Liver (tissue), 9 donors: ENCODE measurements around the gene UPF3A. TPM values are rescaled to one million over a fixed set of nuclear protein-coding genes. Genes with fewer than 3 reads are reported as not detected.

Experiments used
- DNase-seq: peaks from one replicate; pipeline ENCODE4 v3.0.0-alpha.2; 2017; ENCODE audit warnings: low spot score
- H3K27ac ChIP-seq, 2 donors: one replicate each; pipeline ENCODE4 v1.7.0; 2013; ENCODE audit warnings: inconsistent platforms in 2 of 2, low read length in 2 of 2, control low read depth in 1 of 2, low read depth in 1 of 2, mild to moderate bottlenecking in 1 of 2
- H3K27me3 ChIP-seq, 4 donors: one replicate each; pipeline versions ENCODE4 v1.6.1 to v1.7.0; 2013; ENCODE audit warnings: low read length in 3 of 4, inconsistent platforms in 1 of 4, mild to moderate bottlenecking in 1 of 4, moderate library complexity in 1 of 4; ENCODE audit not compliant: control insufficient read depth in 4 of 4, insufficient read depth in 4 of 4
- H3K36me3 ChIP-seq, 4 donors: one replicate each; pipeline versions ENCODE4 v1.6.1 to v1.7.0; 2013; ENCODE audit warnings: low read length in 3 of 4, mild to moderate bottlenecking in 3 of 4, low read depth in 1 of 4, moderate library complexity in 1 of 4; ENCODE audit not compliant: control insufficient read depth in 4 of 4, insufficient read depth in 3 of 4
- H3K4me1 ChIP-seq, 4 donors: one replicate each; pipeline versions ENCODE4 v1.6.1 to v1.7.0; 2013; ENCODE audit warnings: low read length in 3 of 4, mild to moderate bottlenecking in 3 of 4, moderate library complexity in 1 of 4; ENCODE audit not compliant: control insufficient read depth in 4 of 4, insufficient read depth in 4 of 4
- H3K4me3 ChIP-seq, 3 donors: one replicate each; pipeline versions ENCODE4 v1.6.1 to v1.7.0; 2013; ENCODE audit warnings: low read length in 3 of 3, control low read depth in 1 of 3, low read depth in 1 of 3, mild to moderate bottlenecking in 1 of 3
- H3K9ac ChIP-seq, 2 donors: one replicate each; pipeline ENCODE4 v1.7.0; 2013; ENCODE audit warnings: low read length in 2 of 2, mild to moderate bottlenecking in 2 of 2, moderate library complexity in 2 of 2, control low read depth in 1 of 2, low read depth in 1 of 2
- H3K9me3 ChIP-seq, 4 donors: one replicate each; pipeline versions ENCODE4 v1.6.1 to v1.7.0; 2013; ENCODE audit warnings: low read length in 3 of 4; ENCODE audit not compliant: control insufficient read depth in 4 of 4
- EGR1 ChIP-seq, 2 donors: IDR thresholded peaks; 2 replicates each; pipeline ENCODE4 v1.6.1; 2016 to 2018; ENCODE audit warnings: antibody characterized with exemption in 2 of 2, low read depth in 2 of 2
- FOXA1 ChIP-seq: IDR thresholded peaks from 2 replicates; pipeline ENCODE4 v1.6.1; 2016; ENCODE audit warnings: antibody characterized with exemption
- FOXA2 ChIP-seq: IDR thresholded peaks from 2 replicates; pipeline ENCODE4 v1.6.1; 2016; ENCODE audit warnings: antibody characterized with exemption
- GABPA ChIP-seq, 2 donors: IDR thresholded peaks in 1 of 2; conservative IDR thresholded peaks in 1 of 2; 2 replicates each; pipeline ENCODE4 v1.6.1; 2016; ENCODE audit warnings: antibody characterized with exemption in 2 of 2, mild to moderate bottlenecking in 1 of 2, moderate library complexity in 1 of 2
- HNF4A ChIP-seq, 2 donors: conservative IDR thresholded peaks; 2 replicates each; pipeline ENCODE4 v1.6.1; 2016; ENCODE audit warnings: antibody characterized with exemption in 2 of 2, mild to moderate bottlenecking in 2 of 2
- HNF4G ChIP-seq: IDR thresholded peaks from 2 replicates; pipeline ENCODE4 v1.6.1; 2016; ENCODE audit warnings: antibody characterized with exemption
- JUND ChIP-seq, 2 donors: IDR thresholded peaks; 2 replicates each; pipeline ENCODE4 v1.6.1; 2016; ENCODE audit warnings: antibody characterized with exemption in 2 of 2
- NR2F2 ChIP-seq: IDR thresholded peaks from 2 replicates; pipeline ENCODE4 v1.6.1; 2016; ENCODE audit warnings: antibody characterized with exemption
- RAD21 ChIP-seq, 2 donors: IDR thresholded peaks; 2 replicates each; pipeline ENCODE4 v1.6.1; 2016; ENCODE audit warnings: antibody characterized with exemption in 2 of 2, mild to moderate bottlenecking in 2 of 2
- RXRA ChIP-seq, 2 donors: IDR thresholded peaks; 2 replicates each; pipeline ENCODE4 v1.6.1; 2017 to 2018; ENCODE audit warnings: antibody characterized with exemption in 2 of 2, mild to moderate bottlenecking in 1 of 2
- SP1 ChIP-seq: IDR thresholded peaks from 2 replicates; pipeline ENCODE4 v1.6.1; 2018; ENCODE audit warnings: antibody characterized with exemption, mild to moderate bottlenecking
- TAF1 ChIP-seq: conservative IDR thresholded peaks from 2 replicates; pipeline ENCODE4 v1.6.1; 2016; ENCODE audit warnings: antibody characterized with exemption, mild to moderate bottlenecking
- YY1 ChIP-seq: IDR thresholded peaks from 2 replicates; pipeline ENCODE4 v1.6.1; 2016; ENCODE audit warnings: antibody characterized with exemption, mild to moderate bottlenecking
- WGBS: extraction: QIAGEN DNeasy Blood & Tissue Kit; methylation state at CpG from one replicate; pipeline ENCODE4 v1.1.7; 2013; 5-methylcytosine and 5-hydroxymethylcytosine counted together
- polyA plus RNA-seq, 2 donors: library from polyadenylated mRNA; stranded (reverse) in 1 of 2; unstranded in 1 of 2; fragments of 200-250 nt in 1 of 2; fragments of >200 nt in 1 of 2; fragmentation: Nextera tagmentation in 1 of 2; extraction: Ambion mirVana in 1 of 2; gene quantifications; one replicate each; pipeline versions ENCODE4 v1.2.1 to v1.2.3, GENCODE V29; 2013 to 2015
- total RNA-seq, 2 donors: library from RNA; depleted of rRNA; stranded (reverse); fragments of >200 nt; gene quantifications; one replicate each; pipeline ENCODE4 v1.2.3, GENCODE V29; 2014
- TF ChIP-seq, protein P1 (sequence below): IDR thresholded peaks from 2 replicates; pipeline ENCODE4 v1.6.1; 2016; ENCODE audit warnings: antibody characterized with exemption
- TF ChIP-seq, protein P2 (sequence below): IDR thresholded peaks from 2 replicates; pipeline ENCODE4 v1.6.1; 2016; ENCODE audit warnings: antibody characterized with exemption
- TF ChIP-seq, protein P3 (sequence below): IDR thresholded peaks from 2 replicates; pipeline ENCODE4 v1.6.1; 2016; ENCODE audit warnings: antibody characterized with exemption
- TF ChIP-seq, protein P4 (sequence below): fragments of 150-350 bp; IDR thresholded peaks from 2 replicates; pipeline ENCODE4 v1.5.1; 2017; ENCODE audit warnings: improper control_type of control experiment, low read depth, low read length; ENCODE audit not compliant: missing input control
- TF ChIP-seq, protein P5 (sequence below): IDR thresholded peaks from 2 replicates; pipeline ENCODE4 v1.6.1; 2016; ENCODE audit warnings: antibody characterized with exemption, mild to moderate bottlenecking
- donor health status: healthy.
- donor health status: healthy.
- donor health status: healthy.
- donor health status: healthy.
- donor health status: healthy.

The UPF3A gene
- total and polyA plus RNA-seq, 4 donors: 11.0 to 26.5 (median 17.2) TPM

DNA sequence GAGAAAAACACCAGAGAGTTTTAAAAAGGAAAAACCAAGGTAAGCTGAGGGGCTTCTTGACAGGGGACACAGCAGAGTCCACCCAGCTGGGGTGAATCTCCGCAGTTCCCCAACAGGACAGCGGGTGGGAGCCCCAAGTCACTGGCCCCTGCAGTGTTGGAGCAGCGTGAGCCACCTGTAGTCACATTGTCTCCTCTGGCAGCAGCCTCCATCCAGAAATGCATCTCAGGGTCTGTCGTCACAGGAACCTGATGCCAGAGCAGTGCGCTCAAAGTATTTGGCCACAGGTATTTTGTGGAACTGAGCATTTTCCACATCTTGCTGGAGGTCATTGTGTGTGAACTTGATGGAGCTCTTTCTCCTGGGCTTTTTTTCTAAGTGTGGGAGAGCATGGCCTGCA is 57.6 kb downstream of the UPF3A start:
- DNase-seq: no peak
- H3K9ac ChIP-seq: no peak overlapping the region
- no peak for TF ChIP-seq HNF4G
- TF ChIP-seq, protein P1, sequence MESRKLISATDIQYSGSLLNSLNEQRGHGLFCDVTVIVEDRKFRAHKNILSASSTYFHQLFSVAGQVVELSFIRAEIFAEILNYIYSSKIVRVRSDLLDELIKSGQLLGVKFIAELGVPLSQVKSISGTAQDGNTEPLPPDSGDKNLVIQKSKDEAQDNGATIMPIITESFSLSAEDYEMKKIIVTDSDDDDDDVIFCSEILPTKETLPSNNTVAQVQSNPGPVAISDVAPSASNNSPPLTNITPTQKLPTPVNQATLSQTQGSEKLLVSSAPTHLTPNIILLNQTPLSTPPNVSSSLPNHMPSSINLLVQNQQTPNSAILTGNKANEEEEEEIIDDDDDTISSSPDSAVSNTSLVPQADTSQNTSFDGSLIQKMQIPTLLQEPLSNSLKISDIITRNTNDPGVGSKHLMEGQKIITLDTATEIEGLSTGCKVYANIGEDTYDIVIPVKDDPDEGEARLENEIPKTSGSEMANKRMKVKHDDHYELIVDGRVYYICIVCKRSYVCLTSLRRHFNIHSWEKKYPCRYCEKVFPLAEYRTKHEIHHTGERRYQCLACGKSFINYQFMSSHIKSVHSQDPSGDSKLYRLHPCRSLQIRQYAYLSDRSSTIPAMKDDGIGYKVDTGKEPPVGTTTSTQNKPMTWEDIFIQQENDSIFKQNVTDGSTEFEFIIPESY: no peak
- TF ChIP-seq, protein P2, sequence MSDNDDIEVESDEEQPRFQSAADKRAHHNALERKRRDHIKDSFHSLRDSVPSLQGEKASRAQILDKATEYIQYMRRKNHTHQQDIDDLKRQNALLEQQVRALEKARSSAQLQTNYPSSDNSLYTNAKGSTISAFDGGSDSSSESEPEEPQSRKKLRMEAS: no peak
- no peak for TF ChIP-seq EGR1 (IDR thresholded peaks at IDR 0.05; ENCODE audit: low read depth in 2 of 2)
- no peaks in the 10 kb centered on the region for H3K27me3 ChIP-seq
- no peaks in the 10 kb centered on the region for H3K9me3 ChIP-seq
- WGBS: 95% methylated on average over 5 of the region's 5 CpGs
- peaks cover 0 to 3% (median 0%) of the 10 kb centered on the region in 4 donors for H3K4me1 ChIP-seq
- no peak overlapping the region for H3K27ac ChIP-seq
- H3K36me3 ChIP-seq: no peaks in the 10 kb centered on the region
- no peak overlapping the region for H3K4me3 ChIP-seq

DNA sequence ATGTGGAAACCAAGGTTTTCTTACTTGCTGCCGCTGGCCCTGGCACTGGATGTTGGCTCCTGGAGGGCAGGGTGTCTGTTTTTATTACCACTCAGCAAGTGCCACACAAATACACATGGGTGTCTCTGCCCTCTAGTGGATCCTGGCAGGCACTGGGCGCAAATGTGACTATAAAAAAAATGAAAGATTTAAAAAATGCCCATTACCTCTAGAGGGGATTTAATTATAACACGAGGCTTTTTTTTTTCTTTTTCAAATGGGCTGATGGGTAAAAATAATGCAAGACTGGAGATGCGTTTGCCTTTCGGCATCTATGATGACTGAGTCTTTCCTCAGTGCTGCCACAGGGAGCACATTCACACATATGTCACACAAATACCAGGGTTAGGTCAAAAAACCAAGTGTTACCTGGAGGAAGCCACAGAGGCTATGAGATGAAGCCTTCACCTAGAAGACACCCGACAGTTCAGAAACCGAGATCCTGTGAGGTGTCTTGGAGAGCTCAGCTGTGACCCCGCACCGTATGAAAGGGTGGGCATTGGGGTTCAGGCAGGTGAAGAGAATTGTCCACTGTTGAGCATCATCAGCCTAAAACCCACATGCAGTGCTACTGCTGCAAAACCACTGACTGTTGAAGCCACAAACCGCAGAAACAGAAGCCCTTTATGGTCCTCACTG is 58.6 kb downstream of the UPF3A start:
- no peak for DNase-seq
- 43% methylated on average over 10 of the region's 10 CpGs for WGBS
- TF ChIP-seq, protein P2: no peak
- no peak for TF ChIP-seq TAF1
- TF ChIP-seq GABPA (IDR thresholded peaks at IDR 0.05 in 1 of 2, conservative IDR thresholded peaks at IDR 0.05 in 1 of 2): no peak
- no peak for TF ChIP-seq JUND (IDR thresholded peaks at IDR 0.05)
- TF ChIP-seq, protein P3, sequence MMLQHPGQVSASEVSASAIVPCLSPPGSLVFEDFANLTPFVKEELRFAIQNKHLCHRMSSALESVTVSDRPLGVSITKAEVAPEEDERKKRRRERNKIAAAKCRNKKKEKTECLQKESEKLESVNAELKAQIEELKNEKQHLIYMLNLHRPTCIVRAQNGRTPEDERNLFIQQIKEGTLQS: no peak
- no peak for TF ChIP-seq HNF4G
- TF ChIP-seq, protein P4, sequence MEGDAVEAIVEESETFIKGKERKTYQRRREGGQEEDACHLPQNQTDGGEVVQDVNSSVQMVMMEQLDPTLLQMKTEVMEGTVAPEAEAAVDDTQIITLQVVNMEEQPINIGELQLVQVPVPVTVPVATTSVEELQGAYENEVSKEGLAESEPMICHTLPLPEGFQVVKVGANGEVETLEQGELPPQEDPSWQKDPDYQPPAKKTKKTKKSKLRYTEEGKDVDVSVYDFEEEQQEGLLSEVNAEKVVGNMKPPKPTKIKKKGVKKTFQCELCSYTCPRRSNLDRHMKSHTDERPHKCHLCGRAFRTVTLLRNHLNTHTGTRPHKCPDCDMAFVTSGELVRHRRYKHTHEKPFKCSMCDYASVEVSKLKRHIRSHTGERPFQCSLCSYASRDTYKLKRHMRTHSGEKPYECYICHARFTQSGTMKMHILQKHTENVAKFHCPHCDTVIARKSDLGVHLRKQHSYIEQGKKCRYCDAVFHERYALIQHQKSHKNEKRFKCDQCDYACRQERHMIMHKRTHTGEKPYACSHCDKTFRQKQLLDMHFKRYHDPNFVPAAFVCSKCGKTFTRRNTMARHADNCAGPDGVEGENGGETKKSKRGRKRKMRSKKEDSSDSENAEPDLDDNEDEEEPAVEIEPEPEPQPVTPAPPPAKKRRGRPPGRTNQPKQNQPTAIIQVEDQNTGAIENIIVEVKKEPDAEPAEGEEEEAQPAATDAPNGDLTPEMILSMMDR: peak; percentile 77
- TF ChIP-seq FOXA1: no peak
- TF ChIP-seq HNF4A (conservative IDR thresholded peaks at IDR 0.05): peak in 1 of 2 donors; percentile 4
- TF ChIP-seq, protein P1: no peak
- TF ChIP-seq FOXA2: no peak
- TF ChIP-seq, protein P5, sequence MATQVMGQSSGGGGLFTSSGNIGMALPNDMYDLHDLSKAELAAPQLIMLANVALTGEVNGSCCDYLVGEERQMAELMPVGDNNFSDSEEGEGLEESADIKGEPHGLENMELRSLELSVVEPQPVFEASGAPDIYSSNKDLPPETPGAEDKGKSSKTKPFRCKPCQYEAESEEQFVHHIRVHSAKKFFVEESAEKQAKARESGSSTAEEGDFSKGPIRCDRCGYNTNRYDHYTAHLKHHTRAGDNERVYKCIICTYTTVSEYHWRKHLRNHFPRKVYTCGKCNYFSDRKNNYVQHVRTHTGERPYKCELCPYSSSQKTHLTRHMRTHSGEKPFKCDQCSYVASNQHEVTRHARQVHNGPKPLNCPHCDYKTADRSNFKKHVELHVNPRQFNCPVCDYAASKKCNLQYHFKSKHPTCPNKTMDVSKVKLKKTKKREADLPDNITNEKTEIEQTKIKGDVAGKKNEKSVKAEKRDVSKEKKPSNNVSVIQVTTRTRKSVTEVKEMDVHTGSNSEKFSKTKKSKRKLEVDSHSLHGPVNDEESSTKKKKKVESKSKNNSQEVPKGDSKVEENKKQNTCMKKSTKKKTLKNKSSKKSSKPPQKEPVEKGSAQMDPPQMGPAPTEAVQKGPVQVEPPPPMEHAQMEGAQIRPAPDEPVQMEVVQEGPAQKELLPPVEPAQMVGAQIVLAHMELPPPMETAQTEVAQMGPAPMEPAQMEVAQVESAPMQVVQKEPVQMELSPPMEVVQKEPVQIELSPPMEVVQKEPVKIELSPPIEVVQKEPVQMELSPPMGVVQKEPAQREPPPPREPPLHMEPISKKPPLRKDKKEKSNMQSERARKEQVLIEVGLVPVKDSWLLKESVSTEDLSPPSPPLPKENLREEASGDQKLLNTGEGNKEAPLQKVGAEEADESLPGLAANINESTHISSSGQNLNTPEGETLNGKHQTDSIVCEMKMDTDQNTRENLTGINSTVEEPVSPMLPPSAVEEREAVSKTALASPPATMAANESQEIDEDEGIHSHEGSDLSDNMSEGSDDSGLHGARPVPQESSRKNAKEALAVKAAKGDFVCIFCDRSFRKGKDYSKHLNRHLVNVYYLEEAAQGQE: no peak
- no peak for TF ChIP-seq EGR1 (IDR thresholded peaks at IDR 0.05; ENCODE audit: low read depth in 2 of 2)
- TF ChIP-seq RXRA (IDR thresholded peaks at IDR 0.05): no peak
- peak; percentile 43 for TF ChIP-seq YY1
- peak; percentile 84 to 86 for TF ChIP-seq RAD21 (IDR thresholded peaks at IDR 0.05)
- no peak for TF ChIP-seq SP1
- TF ChIP-seq NR2F2: no peak
- Histone ChIP-seq H3K27me3 (no peaks in the 10 kb centered on the region), H3K9ac (no peak overlapping the region), H3K27ac (no peak overlapping the region), H3K4me1 (no peaks in the 10 kb centered on the region), H3K4me3 (no peak overlapping the region), H3K36me3 (no peaks in the 10 kb centered on the region), H3K9me3 (no peaks in the 10 kb centered on the region)
